ENCODE data around the gene COX6B2.

Gene COX6B2

GRCh38 chr19:55390461-55390880 lies 36.0 kb upstream of the COX6B2 start:
- Histone ChIP-seq H3K27me3 (ENCODE audit: control insufficient read depth in 5 of 5, insufficient read depth in 4 of 5, low read length in 5 of 5) (no peaks in the 10 kb centered on the region), H3K9ac (ENCODE audit: low read length in 5 of 5) (no peak overlapping the region), H3K4me1 (ENCODE audit: control insufficient read depth in 5 of 5, insufficient read depth in 5 of 5, low read length in 5 of 5) (peaks cover 10 to 46% (median 37%) of the 10 kb centered on the region in 5 donors), H3K27ac (ENCODE audit: low read depth, low read length) (no peak overlapping the region), H3K4me3 (ENCODE audit: low read depth in 1 of 5, low read length in 5 of 5) (no peak overlapping the region), H3K9me3 (ENCODE audit: control insufficient read depth in 5 of 5, low read length in 5 of 5) (no peaks in the 10 kb centered on the region), H3K36me3 (ENCODE audit: control insufficient read depth in 5 of 5, insufficient read depth in 5 of 5, low read length in 5 of 5) (peaks cover 0 to 52% (median 48%) of the 10 kb centered on the region in 5 donors)

GRCh38 chr19:55389386-55390317 lies 35.1 kb upstream of the COX6B2 start:
- Histone ChIP-seq H3K36me3 (ENCODE audit: control insufficient read depth in 5 of 5, insufficient read depth in 5 of 5, low read length in 5 of 5) (peaks cover 0 to 52% (median 48%) of the 10 kb centered on the region in 5 donors), H3K4me3 (ENCODE audit: low read depth in 1 of 5, low read length in 5 of 5) (no peak overlapping the region), H3K4me1 (ENCODE audit: control insufficient read depth in 5 of 5, insufficient read depth in 5 of 5, low read length in 5 of 5) (peaks cover 13 to 52% (median 42%) of the 10 kb centered on the region in 5 donors)

GRCh38 chr19:55387736-55388497 lies 33.4 kb upstream of the COX6B2 start:
- Histone ChIP-seq H3K9ac (ENCODE audit: low read length in 5 of 5) (peak overlapping the region in 4 of 5 donors; percentile 80 to 93 (median 86)), H3K4me1 (ENCODE audit: control insufficient read depth in 5 of 5, insufficient read depth in 5 of 5, low read length in 5 of 5) (peaks cover 15 to 62% (median 52%) of the 10 kb centered on the region in 5 donors), H3K27ac (ENCODE audit: low read depth, low read length) (peak overlapping the region; percentile 98), H3K4me3 (ENCODE audit: low read depth in 1 of 5, low read length in 5 of 5) (peak overlapping the region; percentile 6 to 99 (median 94)), H3K9me3 (ENCODE audit: control insufficient read depth in 5 of 5, low read length in 5 of 5) (no peaks in the 10 kb centered on the region), H3K36me3 (ENCODE audit: control insufficient read depth in 5 of 5, insufficient read depth in 5 of 5, low read length in 5 of 5) (peaks cover 0 to 52% (median 48%) of the 10 kb centered on the region in 5 donors), H3K27me3 (ENCODE audit: control insufficient read depth in 5 of 5, insufficient read depth in 4 of 5, low read length in 5 of 5) (no peaks in the 10 kb centered on the region)

More at GRCh38 chr19:55389386-55390317, 35.1 kb upstream of the COX6B2 start:
- H3K27ac ChIP-seq (ENCODE audit: low read depth, low read length), result no peak overlapping the region
- no peaks in the 10 kb centered on the region for H3K9me3 ChIP-seq (ENCODE audit: control insufficient read depth in 5 of 5, low read length in 5 of 5)
- no peaks in the 10 kb centered on the region for H3K27me3 ChIP-seq (ENCODE audit: control insufficient read depth in 5 of 5, insufficient read depth in 4 of 5, low read length in 5 of 5)
- H3K9ac ChIP-seq (ENCODE audit: low read length in 5 of 5), result peak overlapping the region in 2 of 5 donors; percentile 48 to 50

- Histone ChIP-seq H3K9ac (ENCODE audit: low read length in 5 of 5) (peak overlapping the region; percentile 68 to 93 (median 81)), H3K4me3 (ENCODE audit: low read depth in 1 of 5, low read length in 5 of 5) (peak overlapping the region; percentile 93 to 99 (median 97)), H3K36me3 (ENCODE audit: control insufficient read depth in 5 of 5, insufficient read depth in 5 of 5, low read length in 5 of 5) (peaks cover 0 to 45% (median 43%) of the 10 kb centered on the region in 5 donors), H3K9me3 (ENCODE audit: control insufficient read depth in 5 of 5, low read length in 5 of 5) (no peaks in the 10 kb centered on the region), H3K4me1 (ENCODE audit: control insufficient read depth in 5 of 5, insufficient read depth in 5 of 5, low read length in 5 of 5) (peaks cover 15 to 62% (median 52%) of the 10 kb centered on the region in 5 donors), H3K27me3 (ENCODE audit: control insufficient read depth in 5 of 5, insufficient read depth in 4 of 5, low read length in 5 of 5) (no peaks in the 10 kb centered on the region), H3K27ac (ENCODE audit: low read depth, low read length) (peak overlapping the region; percentile 98)
Observed at GRCh38 chr19:55386493-55386971, 32.0 kb upstream of the COX6B2 start.

- Histone ChIP-seq H3K4me3 (ENCODE audit: low read depth in 1 of 5, low read length in 5 of 5) (peak within 1 kb of the TSS; percentile 93 to 99 (median 97)), H3K36me3 (ENCODE audit: control insufficient read depth in 5 of 5, insufficient read depth in 5 of 5, low read length in 5 of 5) (peaks cover 0 to 40% (median 38%) of the 10 kb centered on the region in 5 donors), H3K9ac (ENCODE audit: low read length in 5 of 5) (peak within 1 kb of the TSS; percentile 80 to 93 (median 87)), H3K27ac (ENCODE audit: low read depth, low read length) (peak within 1 kb of the TSS; percentile 98), H3K4me1 (ENCODE audit: control insufficient read depth in 5 of 5, insufficient read depth in 5 of 5, low read length in 5 of 5) (peaks cover 15 to 58% (median 52%) of the 10 kb centered on the region in 5 donors), H3K9me3 (ENCODE audit: control insufficient read depth in 5 of 5, low read length in 5 of 5) (no peaks in the 10 kb centered on the region), H3K27me3 (ENCODE audit: control insufficient read depth in 5 of 5, insufficient read depth in 4 of 5, low read length in 5 of 5) (no peaks in the 10 kb centered on the region)
Observed at GRCh38 chr19:55385724-55386492, 31.4 kb upstream of the COX6B2 start, which contains the start of gene RPL28. Gene RPL28, plus strand, starts transcription at chr19:55385932. Its CDS starts 426 bp downstream, at chr19:55386358.

GRCh38 chr19:55384920-55385723 lies 30.6 kb upstream of the COX6B2 start:
- Histone ChIP-seq H3K9me3 (ENCODE audit: control insufficient read depth in 5 of 5, low read length in 5 of 5) (no peaks in the 10 kb centered on the region), H3K4me1 (ENCODE audit: control insufficient read depth in 5 of 5, insufficient read depth in 5 of 5, low read length in 5 of 5) (peaks cover 15 to 58% (median 52%) of the 10 kb centered on the region in 5 donors), H3K9ac (ENCODE audit: low read length in 5 of 5) (peak overlapping the region; percentile 80 to 93 (median 87)), H3K4me3 (ENCODE audit: low read depth in 1 of 5, low read length in 5 of 5) (peak overlapping the region; percentile 58 to 99 (median 97)), H3K27ac (ENCODE audit: low read depth, low read length) (peak overlapping the region; percentile 98), H3K36me3 (ENCODE audit: control insufficient read depth in 5 of 5, insufficient read depth in 5 of 5, low read length in 5 of 5) (peaks cover 0 to 33% (median 31%) of the 10 kb centered on the region in 5 donors), H3K27me3 (ENCODE audit: control insufficient read depth in 5 of 5, insufficient read depth in 4 of 5, low read length in 5 of 5) (no peaks in the 10 kb centered on the region)

GRCh38 chr19:55384131-55384919 lies 29.8 kb upstream of the COX6B2 start, which contains the start of gene TMEM238:
Gene TMEM238, minus strand, starts transcription at chr19:55384292. Its CDS starts 33 bp downstream, at chr19:55384259.
- Histone ChIP-seq H3K4me3 (ENCODE audit: low read depth in 1 of 5, low read length in 5 of 5) (peak within 1 kb of the TSS; percentile 52 to 99 (median 97)), H3K27ac (ENCODE audit: low read depth, low read length) (peak within 1 kb of the TSS; percentile 98), H3K27me3 (ENCODE audit: control insufficient read depth in 5 of 5, insufficient read depth in 4 of 5, low read length in 5 of 5) (no peaks in the 10 kb centered on the region), H3K9me3 (ENCODE audit: control insufficient read depth in 5 of 5, low read length in 5 of 5) (no peaks in the 10 kb centered on the region), H3K4me1 (ENCODE audit: control insufficient read depth in 5 of 5, insufficient read depth in 5 of 5, low read length in 5 of 5) (peaks cover 15 to 52% (median 50%) of the 10 kb centered on the region in 5 donors), H3K9ac (ENCODE audit: low read length in 5 of 5) (peak within 1 kb of the TSS; percentile 80 to 93 (median 87)), H3K36me3 (ENCODE audit: control insufficient read depth in 5 of 5, insufficient read depth in 5 of 5, low read length in 5 of 5) (peaks cover 0 to 25% (median 23%) of the 10 kb centered on the region in 5 donors)

All from subcutaneous abdominal adipose tissue (tissue), 5 donors.